ENCODE results near the gene CCT5.
A peak's percentile ranks its signal among the peaks of the same experiment; 100 is the strongest.

CCT5 gene

GRCh38 chr5:10229306-10230048 lies 20.6 kb upstream of the CCT5 start:
- Histone ChIP-seq H3K9me3 (ENCODE audit: severe bottlenecking) (no peaks in the 10 kb centered on the region), H3K4me1 (ENCODE audit: insufficient read depth, poor library complexity, severe bottlenecking) (no peaks in the 10 kb centered on the region), H3K4me3 (ENCODE audit: severe bottlenecking) (no peak overlapping the region), H3K27ac (ENCODE audit: poor library complexity, severe bottlenecking) (no peak overlapping the region), H3K36me3 (ENCODE audit: low read depth) (peaks cover 9% of the 10 kb centered on the region; the same call in 1 of the 2 replicates), H3K27me3 (ENCODE audit: insufficient read depth, poor library complexity, severe bottlenecking) (no peaks in the 10 kb centered on the region)
- DNase-seq (ENCODE audit: low spot score) (no peak), ATAC-seq (ENCODE audit: low read depth) (0 out of 3 replicates have a peak, but pooled peaks have one; percentile 25)
- peak; percentile 35 for TF ChIP-seq CTCF (IDR thresholded peaks at IDR 0.05; ENCODE audit: poor library complexity, severe bottlenecking)

GRCh38 chr5:10232386-10232785 lies 17.7 kb upstream of the CCT5 start:
- Histone ChIP-seq H3K4me1 (ENCODE audit: insufficient read depth, poor library complexity, severe bottlenecking) (no peaks in the 10 kb centered on the region), H3K27ac (ENCODE audit: poor library complexity, severe bottlenecking) (no peak overlapping the region), H3K27me3 (ENCODE audit: insufficient read depth, poor library complexity, severe bottlenecking) (no peaks in the 10 kb centered on the region), H3K4me3 (ENCODE audit: severe bottlenecking) (no peak overlapping the region), H3K9me3 (ENCODE audit: severe bottlenecking) (no peaks in the 10 kb centered on the region), H3K36me3 (ENCODE audit: low read depth) (peaks cover 26% of the 10 kb centered on the region)
- DNase-seq (ENCODE audit: low spot score), result no peak
- TF ChIP-seq CTCF (IDR thresholded peaks at IDR 0.05; ENCODE audit: poor library complexity, severe bottlenecking), result no peak
- ATAC-seq (ENCODE audit: low read depth), result no peak

GRCh38 chr5:10233011-10233410 lies 17.1 kb upstream of the CCT5 start:
- H3K4me1 ChIP-seq (ENCODE audit: insufficient read depth, poor library complexity, severe bottlenecking), result no peaks in the 10 kb centered on the region
- no peak overlapping the region for H3K27ac ChIP-seq (ENCODE audit: poor library complexity, severe bottlenecking)
- no peak for ATAC-seq (ENCODE audit: low read depth)
- H3K4me3 ChIP-seq (ENCODE audit: severe bottlenecking), result no peak overlapping the region
- no peak for TF ChIP-seq CTCF (IDR thresholded peaks at IDR 0.05; ENCODE audit: poor library complexity, severe bottlenecking)
- no peaks in the 10 kb centered on the region for H3K27me3 ChIP-seq (ENCODE audit: insufficient read depth, poor library complexity, severe bottlenecking)
- H3K9me3 ChIP-seq (ENCODE audit: severe bottlenecking), result no peaks in the 10 kb centered on the region
- H3K36me3 ChIP-seq (ENCODE audit: low read depth), result peaks cover 26% of the 10 kb centered on the region
- DNase-seq (ENCODE audit: low spot score), result no peak

GRCh38 chr5:10233505-10233904 lies 16.6 kb upstream of the CCT5 start:
- Histone ChIP-seq H3K36me3 (ENCODE audit: low read depth) (peaks cover 26% of the 10 kb centered on the region), H3K27ac (ENCODE audit: poor library complexity, severe bottlenecking) (no peak overlapping the region)
- DNase-seq (ENCODE audit: low spot score), result no peak

More at GRCh38 chr5:10233505-10233904, 16.6 kb upstream of the CCT5 start:
- H3K4me1 ChIP-seq (ENCODE audit: insufficient read depth, poor library complexity, severe bottlenecking), result no peaks in the 10 kb centered on the region
- H3K9me3 ChIP-seq (ENCODE audit: severe bottlenecking), result no peaks in the 10 kb centered on the region
- no peak overlapping the region for H3K4me3 ChIP-seq (ENCODE audit: severe bottlenecking)
- TF ChIP-seq CTCF (IDR thresholded peaks at IDR 0.05; ENCODE audit: poor library complexity, severe bottlenecking), result peak; percentile 37
- ATAC-seq (ENCODE audit: low read depth), result peak; percentile 46; the same call in 2 of the 3 replicates
- H3K27me3 ChIP-seq (ENCODE audit: insufficient read depth, poor library complexity, severe bottlenecking), result no peaks in the 10 kb centered on the region
